Aorta (tissue), 5 donors: ENCODE data around the gene HOXB3. TPM values are rescaled to one million over a fixed set of nuclear protein-coding genes. Genes with fewer than 3 reads are reported as not detected.
A peak's percentile ranks its signal among the peaks of the same experiment; 100 is the strongest.

Experiments
- ATAC-seq: fragments of 200-7000 bp; cut with Tn5 transposase; one replicate; pipeline ENCODE4 v1.9.1; 2022; ENCODE audit warnings: moderate library complexity; ENCODE audit not compliant: low FRiP score
- DNase-seq, 2 donors: peaks; one replicate each; pipeline ENCODE4 v3.0.0-alpha.2; 2020
- H3K27ac ChIP-seq, 2 donors: one replicate each; pipeline ENCODE4 v1.5.1; 2013; ENCODE audit warnings: low read length in 2 of 2, mild to moderate bottlenecking in 2 of 2, moderate library complexity in 2 of 2, control low read depth in 1 of 2, inconsistent platforms in 1 of 2, low read depth in 1 of 2
- H3K27me3 ChIP-seq, 2 donors: one replicate each; pipeline ENCODE4 v1.6.1; 2013; ENCODE audit warnings: control low read depth in 1 of 2, low read length in 1 of 2, mild to moderate bottlenecking in 1 of 2, moderate library complexity in 1 of 2; ENCODE audit not compliant: insufficient read depth in 2 of 2, control insufficient read depth in 1 of 2
- H3K36me3 ChIP-seq, 2 donors: one replicate each; pipeline ENCODE4 v1.6.1; 2013; ENCODE audit warnings: control low read depth in 1 of 2, low read length in 1 of 2, mild to moderate bottlenecking in 1 of 2; ENCODE audit not compliant: insufficient read depth in 2 of 2, control insufficient read depth in 1 of 2
- H3K4me1 ChIP-seq, 2 donors: one replicate each; pipeline ENCODE4 v1.6.1; 2013; ENCODE audit warnings: low read length in 2 of 2, control low read depth in 1 of 2, mild to moderate bottlenecking in 1 of 2, moderate library complexity in 1 of 2; ENCODE audit not compliant: insufficient read depth in 2 of 2, control insufficient read depth in 1 of 2
- H3K4me3 ChIP-seq, 2 donors: one replicate each; pipeline ENCODE4 v1.5.1; 2013; ENCODE audit warnings: low read length in 2 of 2, control low read depth in 1 of 2, mild to moderate bottlenecking in 1 of 2
- H3K9me3 ChIP-seq: one replicate; pipeline ENCODE4 v1.6.1; 2013; ENCODE audit warnings: mild to moderate bottlenecking, low read length; ENCODE audit not compliant: control insufficient read depth
- WGBS, 2 donors: extraction: QIAGEN DNeasy Blood & Tissue Kit; methylation state at CpG; one replicate each; pipeline ENCODE4 v1.1.7; 2013; 5-methylcytosine and 5-hydroxymethylcytosine counted together
- intact Hi-C, 2 donors: fragments of 100-400 bp; cut with DNase I; formaldehyde crosslinking; loops; one replicate each; pipeline versions ENCODE4 v1.14.2 to v1.15.0; 2022
- polyA plus RNA-seq, 2 donors: library from polyadenylated mRNA; stranded (reverse); fragments of 200-250 nt; gene quantifications; one replicate each; pipeline ENCODE4 v1.2.3, GENCODE V29; 2013
- total RNA-seq, 2 donors: library from RNA; stranded (reverse); fragmentation: NEBNext Ultra II Directional; extraction: Animal tissue kit (Norgen Biotek cat#: 25700); gene quantifications; one replicate each; pipeline ENCODE4 v1.2.1, GENCODE V29; 2021
- donor health status: healthy with polysubstance abuse.
- donor health status: Bipolar disorder and iron deficiency.
- donor health status: DM: no; HTN: no; CAD: no.
- donor health status: DM: no; HTN: no; CAD: no.
- donor health status: DM: yes; HTN: yes; CAD: no.

The HOXB3 gene
- total and polyA plus RNA-seq, 4 donors, result 2.4 to 62.9 (median 25.3) TPM

DNA sequence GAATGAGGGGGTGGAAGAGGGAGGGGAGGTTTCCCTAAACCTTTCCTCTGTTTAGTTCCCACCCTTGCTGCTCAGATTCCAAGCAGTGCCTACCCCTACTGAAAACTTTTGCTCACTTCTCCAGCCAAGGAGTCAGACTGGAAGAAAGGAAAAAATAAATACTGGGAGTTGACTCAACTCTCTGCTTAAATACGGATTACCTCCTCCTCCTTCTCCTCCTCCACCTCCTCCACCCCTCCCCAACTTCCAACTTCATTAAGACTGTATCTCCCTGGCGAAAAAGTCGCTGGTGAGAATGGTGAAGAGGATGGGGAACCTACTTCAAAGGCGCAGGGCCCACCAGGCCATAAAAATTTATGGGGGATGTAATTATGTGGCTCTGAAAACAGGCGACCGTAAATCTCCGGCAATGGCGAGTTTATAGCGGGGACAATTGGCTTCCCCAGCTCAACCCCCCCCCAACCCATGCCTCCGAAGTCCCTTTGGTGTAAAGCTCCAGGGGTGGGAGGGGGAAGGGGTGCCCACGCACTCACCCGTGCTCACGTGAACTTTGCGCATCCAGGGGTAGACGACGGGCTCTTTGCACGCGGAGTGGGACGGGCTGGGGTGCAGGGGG is 12.6 kb downstream of the HOXB3 start:
- no peaks in the 10 kb centered on the region for H3K36me3 ChIP-seq
- peak overlapping the region; percentile 49 to 88 for H3K27ac ChIP-seq
- peaks cover 0 to 7% of the 10 kb centered on the region in 2 donors for H3K4me1 ChIP-seq
- H3K9me3 ChIP-seq, result no peaks in the 10 kb centered on the region
- no peak for ATAC-seq
- intact Hi-C loops, result loop anchor here in 1 of 2 donors (1.0 kb wide), 2 partner anchors 30 to 34 kb away; no protein-coding TSS in a partner anchor
- H3K4me3 ChIP-seq, result peak overlapping the region; percentile 40 to 68
- DNase-seq, result peak in 1 of 2 donors; percentile 71
- 1 to 5% methylated on average over 19 of the region's 19 CpGs for WGBS, 2 donors
- no peaks in the 10 kb centered on the region for H3K27me3 ChIP-seq

DNA sequence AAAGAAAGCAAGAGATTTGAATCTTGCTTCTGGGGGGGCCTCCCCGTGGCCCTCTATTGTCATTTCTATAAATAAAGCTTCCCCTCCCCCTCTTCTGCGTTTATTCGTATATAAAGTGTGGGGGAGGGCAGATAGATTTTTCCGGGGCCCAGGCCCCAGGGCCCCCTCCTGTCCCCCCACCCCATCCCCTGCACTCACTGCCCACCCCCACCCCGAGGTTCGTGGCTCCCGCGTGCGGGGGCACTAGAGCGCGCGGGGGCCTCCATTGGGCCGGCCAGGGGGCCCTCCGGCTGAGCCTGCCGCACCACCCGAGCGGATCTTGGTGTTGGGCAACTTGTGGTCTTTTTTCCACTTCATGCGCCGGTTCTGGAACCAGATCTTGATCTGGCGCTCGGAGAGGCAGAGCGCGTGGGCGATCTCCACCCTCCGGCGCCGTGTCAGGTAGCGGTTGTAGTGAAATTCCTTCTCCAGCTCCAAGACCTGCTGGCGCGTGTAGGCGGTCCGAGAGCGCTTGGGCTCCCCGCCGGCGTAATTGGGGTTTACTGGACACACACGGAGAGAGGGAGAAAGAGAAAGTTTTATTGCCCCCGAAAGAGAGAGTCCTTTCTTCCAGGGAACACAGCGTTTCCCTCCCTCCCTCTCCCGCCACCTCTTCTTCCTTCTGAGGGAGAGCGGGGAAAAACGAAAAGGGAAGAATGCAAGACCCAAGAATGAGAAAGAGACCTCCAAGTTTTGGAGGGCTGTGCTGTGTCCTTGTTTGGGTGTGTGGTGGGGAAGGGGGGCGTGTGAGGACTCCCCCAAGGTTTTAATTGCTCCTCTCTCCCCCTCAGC is 13.3 kb downstream of the HOXB3 start:
- H3K27me3 ChIP-seq, result no peaks in the 10 kb centered on the region
- intact Hi-C loops, result loop anchor here in 1 of 2 donors (1.0 kb wide), 2 partner anchors 29 to 33 kb away; no protein-coding TSS in a partner anchor
- no peaks in the 10 kb centered on the region for H3K9me3 ChIP-seq
- 7% methylated on average over 42 of the region's 43 CpGs for WGBS, 2 donors
- peak; percentile 82 to 88 for DNase-seq
- peaks cover 0 to 7% of the 10 kb centered on the region in 2 donors for H3K4me1 ChIP-seq
- peak; percentile 37 for ATAC-seq
- H3K4me3 ChIP-seq, result peak overlapping the region in 1 of 2 donors; percentile 40
- H3K27ac ChIP-seq, result peak overlapping the region; percentile 11 to 88
- no peaks in the 10 kb centered on the region for H3K36me3 ChIP-seq

DNA sequence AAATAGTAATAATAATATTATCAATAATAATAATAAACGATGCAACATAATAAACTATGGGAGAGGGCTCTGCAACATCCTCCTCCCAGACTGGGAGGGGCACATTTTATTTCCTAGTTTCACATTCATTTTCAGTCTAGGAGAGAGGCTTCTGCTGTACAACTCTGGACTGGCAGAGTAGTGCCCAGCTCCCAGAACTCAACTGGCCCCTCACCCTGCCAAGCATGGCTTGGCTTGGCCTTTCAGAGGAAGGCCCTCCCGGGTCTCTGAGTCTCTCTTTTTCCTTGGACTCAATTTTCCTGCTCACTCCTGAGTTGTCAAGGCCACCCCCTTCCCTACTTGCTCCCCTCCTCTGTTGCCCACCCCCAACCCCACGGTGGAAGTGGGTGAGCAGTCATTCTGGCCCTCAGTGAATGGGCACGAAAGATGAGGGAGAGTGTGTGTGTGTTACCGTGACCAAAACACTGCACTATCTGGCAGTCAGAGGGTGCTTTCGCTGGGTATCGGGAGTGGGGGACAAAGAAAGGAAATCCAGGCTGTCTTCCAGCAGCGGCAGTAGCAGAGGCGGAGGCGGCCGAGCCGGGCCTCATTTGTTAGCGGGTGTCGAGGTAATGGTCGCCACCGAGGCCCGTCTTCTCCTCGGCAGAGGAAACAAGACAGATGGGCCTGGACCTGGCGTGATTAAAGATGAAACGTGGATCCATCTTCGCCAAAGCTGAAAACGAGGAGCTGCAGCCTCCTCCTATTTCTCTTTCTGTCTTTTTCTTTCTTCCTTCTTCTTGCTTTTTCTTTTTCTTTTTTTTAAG is 14.2 kb downstream of the HOXB3 start:
- H3K36me3 ChIP-seq, result no peaks in the 10 kb centered on the region
- peaks cover 0 to 7% of the 10 kb centered on the region in 2 donors for H3K4me1 ChIP-seq
- WGBS, 2 donors, result 11 to 33% methylated on average over 22 of the region's 22 CpGs
- ATAC-seq (no peak), DNase-seq (peak in 1 of 2 donors; percentile 77)
- peak overlapping the region; percentile 66 to 88 for H3K27ac ChIP-seq
- H3K4me3 ChIP-seq, result peak overlapping the region in 1 of 2 donors; percentile 40
- no peaks in the 10 kb centered on the region for H3K27me3 ChIP-seq
- no peaks in the 10 kb centered on the region for H3K9me3 ChIP-seq
- intact Hi-C loops, result no loop called here

DNA sequence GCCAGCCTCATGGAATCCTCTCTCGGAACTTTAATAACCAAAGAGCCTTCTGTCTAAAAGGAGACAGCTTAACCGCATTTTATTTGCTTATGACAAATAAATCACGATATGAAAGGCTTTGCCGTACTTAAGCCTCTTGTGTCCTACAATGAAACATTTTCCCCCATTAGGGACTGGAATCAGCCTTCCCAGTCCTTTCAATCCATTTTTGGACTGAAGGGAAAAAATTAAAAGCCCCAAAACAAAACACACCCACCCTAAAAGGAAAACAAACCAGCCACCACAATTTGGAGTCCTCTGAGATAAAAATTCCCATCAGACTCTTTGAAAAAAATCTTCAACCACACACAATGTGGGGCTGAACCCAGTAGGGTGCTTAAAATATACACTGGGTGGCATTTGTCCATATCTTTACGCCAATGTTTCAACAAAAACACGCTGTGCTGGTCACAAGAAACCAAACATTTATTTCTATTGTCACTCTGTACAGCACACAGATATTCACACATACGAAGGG is 14.9 kb downstream of the HOXB3 start:
- 15 to 45% methylated on average over 7 of the region's 7 CpGs for WGBS, 2 donors
- Histone ChIP-seq H3K36me3 (no peaks in the 10 kb centered on the region), H3K4me3 (no peak overlapping the region), H3K4me1 (peaks cover 0 to 8% of the 10 kb centered on the region in 2 donors), H3K27ac (no peak overlapping the region), H3K27me3 (no peaks in the 10 kb centered on the region), H3K9me3 (no peaks in the 10 kb centered on the region)
- intact Hi-C loops, result no loop called here
- ATAC-seq (no peak), DNase-seq (no peak)

DNA sequence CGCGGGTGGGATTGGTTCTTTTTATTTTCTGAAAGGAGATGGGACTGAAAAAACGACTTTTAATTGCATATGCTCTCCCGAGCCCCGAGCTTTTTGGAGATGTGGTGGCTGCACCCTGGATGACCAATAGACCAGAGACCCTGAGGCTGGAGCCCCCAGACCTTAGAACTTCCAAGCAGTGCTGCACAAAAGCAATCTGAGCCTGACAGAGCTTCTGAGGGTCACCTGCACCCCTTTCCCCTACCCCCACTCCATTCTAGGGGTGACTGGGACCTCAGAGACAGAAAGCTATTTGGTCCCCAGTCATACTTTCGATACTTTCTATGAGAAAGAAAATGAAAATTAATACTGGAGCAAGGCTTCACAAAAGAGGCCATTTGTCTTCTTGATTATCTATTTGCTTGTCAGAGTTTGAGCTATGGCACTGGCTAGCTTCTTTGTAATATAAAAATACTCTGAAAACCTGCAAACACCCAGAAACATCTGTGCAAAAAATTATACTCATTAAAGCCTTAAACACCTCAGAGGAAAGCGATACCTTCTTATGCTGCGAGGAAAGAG is 15.5 kb downstream of the HOXB3 start:
- WGBS, 2 donors, result 56 to 59% methylated on average over 8 of the region's 8 CpGs
- Histone ChIP-seq H3K27me3 (no peaks in the 10 kb centered on the region), H3K27ac (no peak overlapping the region), H3K4me3 (no peak overlapping the region), H3K9me3 (no peaks in the 10 kb centered on the region), H3K4me1 (peaks cover 0 to 13% of the 10 kb centered on the region in 2 donors), H3K36me3 (no peaks in the 10 kb centered on the region)
- ATAC-seq, result no peak
- peak in 1 of 2 donors; percentile 26 for DNase-seq
- intact Hi-C loops, result no loop called here

DNA sequence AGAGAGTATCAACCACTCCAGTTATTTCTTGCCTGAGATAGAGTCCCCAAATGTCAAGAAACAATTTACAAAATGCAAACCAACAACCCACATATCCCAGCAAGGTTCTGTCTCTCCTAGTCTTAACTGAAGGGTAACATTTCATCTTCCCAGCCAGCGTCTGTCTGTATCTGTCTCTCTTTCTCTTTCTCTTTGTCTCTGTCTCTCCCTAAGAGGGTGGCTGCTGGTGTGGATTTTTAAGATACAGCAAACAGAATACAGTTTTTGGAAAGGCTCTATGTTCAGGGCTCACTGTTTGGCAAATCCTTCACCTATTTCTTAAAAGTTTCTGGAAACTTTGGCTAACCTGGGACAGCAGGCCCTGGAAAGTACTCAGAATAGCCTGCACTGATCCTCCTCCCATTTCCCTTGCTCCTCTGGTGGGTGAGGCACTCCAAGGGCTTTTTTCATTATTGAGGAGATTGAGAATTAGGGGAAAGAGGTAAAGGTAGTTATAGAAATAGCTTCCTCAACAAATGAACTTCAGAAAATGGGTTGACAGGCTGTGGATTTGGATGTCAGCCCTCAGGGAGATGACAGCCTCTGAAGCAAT is 18.1 kb downstream of the HOXB3 start:
- Histone ChIP-seq H3K4me3 (no peak overlapping the region), H3K9me3 (no peaks in the 10 kb centered on the region), H3K27me3 (no peaks in the 10 kb centered on the region), H3K27ac (peak overlapping the region; percentile 43 to 81), H3K36me3 (no peaks in the 10 kb centered on the region), H3K4me1 (peaks cover 0 to 13% of the 10 kb centered on the region in 2 donors)
- 71 to 74% methylated on average over 1 of the region's 1 CpG for WGBS, 2 donors
- ATAC-seq (no peak), DNase-seq (no peak)
- intact Hi-C loops, result no loop called here

DNA sequence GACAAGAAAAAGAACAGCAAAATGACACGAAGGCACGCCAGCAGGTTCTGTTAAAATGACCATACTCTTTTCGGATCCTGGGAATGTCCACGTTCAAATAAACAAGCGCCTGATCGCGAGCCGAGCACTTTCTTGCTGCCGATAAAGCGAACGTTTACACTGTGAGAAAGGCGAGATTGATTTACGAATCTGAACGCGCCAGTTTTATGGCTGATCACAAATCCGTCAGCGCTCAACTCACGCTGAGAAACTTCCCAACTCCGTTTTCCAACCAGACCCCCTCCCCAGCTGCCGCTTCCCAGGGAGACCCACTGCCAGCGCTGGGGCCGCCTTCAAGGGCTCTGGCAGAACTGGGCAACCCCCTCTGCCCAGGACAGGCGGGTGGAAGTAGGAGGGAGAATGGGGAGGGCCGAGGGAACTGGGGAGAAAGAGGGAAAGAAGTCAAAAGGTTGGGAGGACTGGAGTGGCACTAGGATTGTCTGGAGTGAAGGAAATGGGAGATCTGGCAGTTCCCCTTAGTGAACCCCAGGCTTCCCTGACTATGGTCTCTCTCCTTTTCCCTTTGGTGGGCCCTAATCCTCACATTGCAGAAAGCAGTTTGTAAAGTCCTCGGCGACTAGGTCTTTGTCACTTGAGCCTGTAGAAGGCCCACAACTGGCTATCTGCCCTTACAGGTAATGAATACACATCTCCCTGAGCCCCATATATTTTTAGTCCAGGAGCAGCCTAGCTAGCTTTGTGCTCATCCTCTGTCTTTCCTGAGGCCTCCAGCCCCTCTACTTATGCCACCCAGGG is 18.8 kb downstream of the HOXB3 start:
- H3K4me3 ChIP-seq, result no peak overlapping the region

More for the DNA sequence above, 18.8 kb downstream of the HOXB3 start:
- H3K36me3 ChIP-seq, result no peaks in the 10 kb centered on the region
- ATAC-seq, result peak; percentile 13
- intact Hi-C loops, result no loop called here
- DNase-seq, result peak in 1 of 2 donors; percentile 64
- peak overlapping the region; percentile 75 to 81 for H3K27ac ChIP-seq
- H3K27me3 ChIP-seq, result no peaks in the 10 kb centered on the region
- WGBS, 2 donors, result 9 to 24% methylated on average over 26 of the region's 26 CpGs
- peaks cover 0 to 13% of the 10 kb centered on the region in 2 donors for H3K4me1 ChIP-seq
- no peaks in the 10 kb centered on the region for H3K9me3 ChIP-seq
